ENCODE data around the gene SPAG7.
"Not testable (repeated sequence)": the region's sequence is repeated elsewhere in the genome, so short reads cannot be mapped to it uniquely, and the experiment has no call there.

SPAG7 gene

GRCh38 chr17:4936436-4936835, 31.2 kb downstream of the SPAG7 start:
- no peak overlapping the region for H3K27ac ChIP-seq
- TF ChIP-seq ZFX (IDR thresholded peaks at IDR 0.05): no peak
- TF ChIP-seq, protein P1, sequence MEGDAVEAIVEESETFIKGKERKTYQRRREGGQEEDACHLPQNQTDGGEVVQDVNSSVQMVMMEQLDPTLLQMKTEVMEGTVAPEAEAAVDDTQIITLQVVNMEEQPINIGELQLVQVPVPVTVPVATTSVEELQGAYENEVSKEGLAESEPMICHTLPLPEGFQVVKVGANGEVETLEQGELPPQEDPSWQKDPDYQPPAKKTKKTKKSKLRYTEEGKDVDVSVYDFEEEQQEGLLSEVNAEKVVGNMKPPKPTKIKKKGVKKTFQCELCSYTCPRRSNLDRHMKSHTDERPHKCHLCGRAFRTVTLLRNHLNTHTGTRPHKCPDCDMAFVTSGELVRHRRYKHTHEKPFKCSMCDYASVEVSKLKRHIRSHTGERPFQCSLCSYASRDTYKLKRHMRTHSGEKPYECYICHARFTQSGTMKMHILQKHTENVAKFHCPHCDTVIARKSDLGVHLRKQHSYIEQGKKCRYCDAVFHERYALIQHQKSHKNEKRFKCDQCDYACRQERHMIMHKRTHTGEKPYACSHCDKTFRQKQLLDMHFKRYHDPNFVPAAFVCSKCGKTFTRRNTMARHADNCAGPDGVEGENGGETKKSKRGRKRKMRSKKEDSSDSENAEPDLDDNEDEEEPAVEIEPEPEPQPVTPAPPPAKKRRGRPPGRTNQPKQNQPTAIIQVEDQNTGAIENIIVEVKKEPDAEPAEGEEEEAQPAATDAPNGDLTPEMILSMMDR (conservative IDR thresholded peaks at IDR 0.05): no peak

- TF ChIP-seq, protein P1 (conservative IDR thresholded peaks at IDR 0.05): no peak
- no peak for TF ChIP-seq ZFX (IDR thresholded peaks at IDR 0.05)
- H3K27ac ChIP-seq: no peak overlapping the region
Measured at GRCh38 chr17:4935650-4936049, 32.0 kb downstream of the SPAG7 start.

DNA sequence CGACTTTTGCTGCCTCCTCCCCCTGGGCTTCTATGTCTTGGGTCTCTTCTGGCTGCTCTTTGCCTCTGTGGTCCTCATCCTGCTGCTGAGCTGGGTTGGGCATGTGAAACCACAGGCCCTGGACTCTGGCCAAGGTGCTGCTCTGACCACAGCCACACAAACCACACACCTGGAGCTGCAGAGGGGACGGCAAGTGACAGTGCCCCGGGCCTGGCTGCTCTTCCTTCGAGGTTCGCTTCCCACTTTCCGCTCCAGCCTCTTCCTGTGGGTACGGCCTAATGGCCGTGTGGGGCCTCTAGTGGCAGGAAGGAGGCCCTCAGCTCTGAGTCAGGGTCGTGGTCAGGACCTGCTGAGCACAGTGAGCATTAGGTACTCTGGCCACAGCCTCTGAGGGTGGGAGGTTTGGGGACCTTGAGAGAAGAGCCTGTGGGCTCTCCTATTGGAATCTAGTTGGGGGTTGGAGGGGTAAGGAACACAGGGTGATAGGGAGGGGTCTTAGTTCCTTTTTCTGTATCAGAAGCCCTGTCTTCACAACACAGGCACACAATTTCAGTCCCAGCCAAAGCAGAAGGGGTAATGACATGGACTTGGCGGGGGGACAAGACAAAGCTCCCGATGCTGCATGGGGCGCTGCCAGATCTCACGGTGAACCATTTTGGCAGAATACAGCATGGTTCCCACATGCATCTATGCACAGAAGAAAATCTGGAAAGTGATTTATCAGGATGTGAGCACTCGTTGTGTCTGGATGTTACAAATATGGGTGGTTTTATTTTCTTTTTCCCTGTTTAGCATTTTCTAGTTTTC, 33.2 kb downstream of the SPAG7 start:
- no peak for TF ChIP-seq ZFX (IDR thresholded peaks at IDR 0.05)
- TF ChIP-seq, protein P1 (conservative IDR thresholded peaks at IDR 0.05): no peak
- H3K27ac ChIP-seq: no peak overlapping the region

DNA sequence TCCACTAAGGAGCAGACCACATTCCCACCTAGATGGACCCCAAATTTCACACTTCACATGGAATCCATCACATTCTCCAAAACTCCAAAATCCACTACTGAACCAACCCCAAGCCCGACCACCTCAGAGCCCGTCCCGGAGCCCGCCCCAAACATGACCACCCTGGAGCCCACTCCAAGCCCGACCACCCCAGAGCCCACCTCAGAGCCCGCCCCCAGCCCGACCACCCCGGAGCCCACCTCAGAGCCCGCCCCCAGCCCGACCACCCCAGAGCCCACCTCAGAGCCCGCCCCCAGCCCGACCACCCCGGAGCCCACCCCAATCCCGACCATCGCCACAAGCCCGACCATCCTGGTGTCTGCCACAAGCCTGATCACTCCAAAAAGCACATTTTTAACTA, 34.0 kb downstream of the SPAG7 start:
- no peak overlapping the region for H3K27ac ChIP-seq

DNA sequence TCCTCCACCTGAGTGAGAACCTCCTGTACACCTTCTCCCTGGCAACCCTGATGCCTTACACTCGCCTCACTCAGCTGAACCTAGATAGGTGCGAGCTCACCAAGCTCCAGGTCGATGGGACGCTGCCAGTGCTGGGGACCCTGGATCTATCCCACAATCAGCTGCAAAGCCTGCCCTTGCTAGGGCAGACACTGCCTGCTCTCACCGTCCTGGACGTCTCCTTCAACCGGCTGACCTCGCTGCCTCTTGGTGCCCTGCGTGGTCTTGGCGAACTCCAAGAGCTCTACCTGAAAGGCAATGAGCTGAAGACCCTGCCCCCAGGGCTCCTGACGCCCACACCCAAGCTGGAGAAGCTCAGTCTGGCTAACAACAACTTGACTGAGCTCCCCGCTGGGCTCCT, 34.9 kb downstream of the SPAG7 start:
- no peak for TF ChIP-seq ZFX (IDR thresholded peaks at IDR 0.05)
- TF ChIP-seq, protein P1 (conservative IDR thresholded peaks at IDR 0.05): no peak

More for the DNA sequence above, 34.0 kb downstream of the SPAG7 start:
- TF ChIP-seq, protein P1 (conservative IDR thresholded peaks at IDR 0.05): no peak
- TF ChIP-seq ZFX (IDR thresholded peaks at IDR 0.05): no peak

GRCh38 chr17:4931963-4932362, 35.7 kb downstream of the SPAG7 start, which contains the start of gene GP1BA:
TSS of gene GP1BA (plus strand) at chr17:4932277. CDS start at chr17:4932605, 328 bp downstream.
- TF ChIP-seq, protein P1 (conservative IDR thresholded peaks at IDR 0.05): no peak
- no peak for TF ChIP-seq ZFX (IDR thresholded peaks at IDR 0.05)
- no peak within 1 kb of the TSS for H3K27ac ChIP-seq

More for the DNA sequence above, 34.9 kb downstream of the SPAG7 start:
- no peak overlapping the region for H3K27ac ChIP-seq

DNA sequence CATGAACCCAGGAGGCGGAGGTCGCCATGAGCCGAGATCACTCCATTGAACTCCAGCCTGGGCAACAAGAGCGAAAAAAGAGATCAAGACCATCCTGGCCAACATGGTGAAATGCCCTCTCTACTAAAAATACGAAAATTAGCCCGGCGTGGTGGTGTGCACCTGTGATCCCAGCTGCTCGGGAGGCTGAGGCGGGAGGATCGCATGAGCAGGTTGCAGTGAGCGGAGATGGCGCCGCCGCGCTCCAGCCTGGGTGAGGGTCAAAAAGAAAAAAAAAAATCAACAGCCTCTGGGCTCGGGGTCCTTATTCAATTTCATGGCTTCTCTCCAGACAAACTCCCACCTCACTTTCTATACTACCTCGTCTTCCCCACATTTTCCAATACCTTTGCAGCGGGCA, 38.7 kb downstream of the SPAG7 start:
- H3K27ac ChIP-seq: no peak overlapping the region
- TF ChIP-seq ZFX (IDR thresholded peaks at IDR 0.05): no peak
- TF ChIP-seq, protein P1 (conservative IDR thresholded peaks at IDR 0.05): no peak

- H3K27ac ChIP-seq: not testable (repeated sequence)
Measured at GRCh38 chr17:4926577-4927335, 40.9 kb downstream of the SPAG7 start.
